Left renal pelvis (tissue), 4 donors: ENCODE results near the gene RFPL1. TPM values are rescaled to one million over a fixed set of nuclear protein-coding genes. Genes with fewer than 3 reads are reported as not detected.

Source experiments
- polyA plus RNA-seq, 4 donors: library from polyadenylated mRNA; unstranded; fragments of 120-200 nt; gene quantifications; one replicate each; pipeline ENCODE4 v1.2.1, GENCODE V29; 2013; ENCODE audit not compliant: insufficient read length in 4 of 4

The RFPL1 gene
- polyA plus RNA-seq, 4 donors, result 0.89 to 1.8 (median 1.3) TPM

Other genes with a start within 250 kb of the RFPL1 start
- 100 to 1,000 TPM in 1 of 4 donors, 10 to 100 TPM in 2, 1 to 10 TPM in 1; 7.7 to 122 (median 66.6) TPM for gene EMID1, start 232.7 kb upstream of the RFPL1 start, polyA plus RNA-seq
- gene RHBDD3, start 170.6 kb upstream of the RFPL1 start, polyA plus RNA-seq, result 10 to 100 TPM; 22.5 to 40.3 (median 26.3) TPM
- gene EWSR1, start 170.3 kb upstream of the RFPL1 start, polyA plus RNA-seq, result 100 to 1,000 TPM; 240 to 371 (median 332) TPM
- 10 to 100 TPM in 1 of 4 donors, 1 to 10 TPM in 3; 5.3 to 10.9 (median 7.9) TPM for gene GAS2L1, start 131.9 kb upstream of the RFPL1 start, polyA plus RNA-seq
- gene RASL10A, start 122.9 kb upstream of the RFPL1 start, polyA plus RNA-seq, result under 1 TPM; 0.33 to 0.63 (median 0.45) TPM
- gene AP1B1, start 50.0 kb upstream of the RFPL1 start, polyA plus RNA-seq, result 10 to 100 TPM; 29.0 to 48.7 (median 42.6) TPM
- 10 to 100 TPM in 1 of 4 donors, 1 to 10 TPM in 3; 9.4 to 13.9 (median 9.5) TPM for gene NEFH, start 41.6 kb downstream of the RFPL1 start, polyA plus RNA-seq
- 10 to 100 TPM; 22.9 to 34.2 (median 29.0) TPM for gene THOC5, start 115.2 kb downstream of the RFPL1 start, polyA plus RNA-seq
- gene NIPSNAP1, start 142.5 kb downstream of the RFPL1 start, polyA plus RNA-seq, result 100 to 1,000 TPM in 3 of 4 donors, 10 to 100 TPM in 1; 80.1 to 143 (median 135) TPM
- 10 to 100 TPM; 21.8 to 29.1 (median 28.3) TPM for gene NF2, start 165.1 kb downstream of the RFPL1 start, polyA plus RNA-seq